Lower lobe of right lung (tissue), 2 donors: ENCODE results near the gene ZFP14. TPM values are rescaled to one million over a fixed set of nuclear protein-coding genes. Genes with fewer than 3 reads are reported as not detected.
"Not testable (repeated sequence)": the region's sequence is repeated elsewhere in the genome, so short reads cannot be mapped to it uniquely, and the experiment has no call there.

ENCODE experiments used
- ATAC-seq, 2 donors: fragments of 200-7000 bp; cut with Tn5 transposase; one replicate each; pipeline ENCODE4 v1.9.1; 2020 to 2022; ENCODE audit warnings: mild to moderate bottlenecking in 2 of 2, moderate library complexity in 2 of 2
- DNase-seq: peaks from one replicate; pipeline ENCODE4 v3.0.0-alpha.2; 2020
- H3K27ac ChIP-seq: fragments of 200-600 bp; one replicate; pipeline ENCODE4 v1.8.0; 2022
- H3K27me3 ChIP-seq: fragments of 200-600 bp; one replicate; pipeline ENCODE4 v1.8.0; 2022; ENCODE audit warnings: low read depth
- H3K36me3 ChIP-seq: fragments of 200-600 bp; one replicate; pipeline ENCODE4 v1.8.0; 2022; ENCODE audit warnings: mild to moderate bottlenecking
- H3K4me1 ChIP-seq: fragments of 200-600 bp; one replicate; pipeline ENCODE4 v1.8.0; 2022
- H3K4me3 ChIP-seq: fragments of 200-600 bp; one replicate; pipeline ENCODE4 v1.8.0; 2022; ENCODE audit warnings: mild to moderate bottlenecking
- H3K9me3 ChIP-seq: fragments of 200-600 bp; one replicate; pipeline ENCODE4 v1.8.0; 2022
- intact Hi-C: fragments of 100-400 bp; cut with DNase I; formaldehyde crosslinking; loops from one replicate; pipeline ENCODE4 v1.11.0; 2022
- total RNA-seq: library from RNA; stranded (reverse); fragmentation: NEBNext Ultra II Directional; extraction: Animal tissue kit (Norgen Biotek cat#: 25700); gene quantifications from one replicate; pipeline ENCODE4 v1.2.1, GENCODE V29; 2021
- TF ChIP-seq, protein P1 (sequence below): fragments of 200-600 bp; IDR thresholded peaks from one replicate; pipeline ENCODE4 v1.8.0; 2022; ENCODE audit warnings: antibody characterized with exemption, mild to moderate bottlenecking
- donor health status: DM: no; HTN: yes; CAD: no; lungs with severe emphysema.

The ZFP14 gene
- total RNA-seq, 1 donor from 2014 or later, result 7.7 TPM

DNA sequence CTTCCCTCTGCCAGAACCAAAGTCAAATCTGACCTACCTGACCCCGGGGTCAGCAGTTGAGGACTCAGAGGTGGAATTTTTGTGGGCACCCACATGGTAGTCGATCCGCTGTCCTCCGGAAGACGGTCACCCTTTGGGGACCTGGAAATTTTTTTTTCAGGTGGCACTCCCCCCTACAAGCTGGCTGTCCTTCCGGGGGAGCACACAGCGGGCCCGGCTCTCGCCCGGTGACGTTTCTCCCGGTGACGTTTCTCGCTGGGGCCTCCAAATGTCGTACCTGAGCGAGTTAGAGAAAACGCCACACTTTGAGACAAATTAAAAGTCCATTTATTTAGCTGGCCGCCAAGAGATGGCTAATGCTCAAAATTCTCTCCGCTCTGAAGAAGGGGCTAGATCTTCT, 48.8 kb downstream of the ZFP14 start:
- Histone ChIP-seq H3K27ac (no peak overlapping the region), H3K4me1 (peaks cover 9% of the 10 kb centered on the region), H3K36me3 (peaks cover 14% of the 10 kb centered on the region), H3K4me3 (no peak overlapping the region), H3K9me3 (peaks cover 17% of the 10 kb centered on the region), H3K27me3 (no peaks in the 10 kb centered on the region)
- DNase-seq (no peak), ATAC-seq (no peak)
- intact Hi-C loops, result no loop called here
- TF ChIP-seq, protein P1, sequence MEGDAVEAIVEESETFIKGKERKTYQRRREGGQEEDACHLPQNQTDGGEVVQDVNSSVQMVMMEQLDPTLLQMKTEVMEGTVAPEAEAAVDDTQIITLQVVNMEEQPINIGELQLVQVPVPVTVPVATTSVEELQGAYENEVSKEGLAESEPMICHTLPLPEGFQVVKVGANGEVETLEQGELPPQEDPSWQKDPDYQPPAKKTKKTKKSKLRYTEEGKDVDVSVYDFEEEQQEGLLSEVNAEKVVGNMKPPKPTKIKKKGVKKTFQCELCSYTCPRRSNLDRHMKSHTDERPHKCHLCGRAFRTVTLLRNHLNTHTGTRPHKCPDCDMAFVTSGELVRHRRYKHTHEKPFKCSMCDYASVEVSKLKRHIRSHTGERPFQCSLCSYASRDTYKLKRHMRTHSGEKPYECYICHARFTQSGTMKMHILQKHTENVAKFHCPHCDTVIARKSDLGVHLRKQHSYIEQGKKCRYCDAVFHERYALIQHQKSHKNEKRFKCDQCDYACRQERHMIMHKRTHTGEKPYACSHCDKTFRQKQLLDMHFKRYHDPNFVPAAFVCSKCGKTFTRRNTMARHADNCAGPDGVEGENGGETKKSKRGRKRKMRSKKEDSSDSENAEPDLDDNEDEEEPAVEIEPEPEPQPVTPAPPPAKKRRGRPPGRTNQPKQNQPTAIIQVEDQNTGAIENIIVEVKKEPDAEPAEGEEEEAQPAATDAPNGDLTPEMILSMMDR, result no peak

- H3K4me1 ChIP-seq, H3K27ac ChIP-seq, intact Hi-C loops, H3K4me3 ChIP-seq, DNase-seq, ATAC-seq, H3K27me3 ChIP-seq: not testable (repeated sequence)
- Histone ChIP-seq H3K36me3 (peaks cover 14% of the 10 kb centered on the region), H3K9me3 (peaks cover 11% of the 10 kb centered on the region)
These were observed 49.5 kb downstream of the ZFP14 start for GRCh38 chr19:36329534-36329933.

GRCh38 chr19:36326649-36327048, 52.4 kb downstream of the ZFP14 start:
- H3K4me3 ChIP-seq, DNase-seq, H3K27me3 ChIP-seq, H3K4me1 ChIP-seq, H3K27ac ChIP-seq, intact Hi-C loops, ATAC-seq: not testable (repeated sequence)
- Histone ChIP-seq H3K9me3 (peaks cover 15% of the 10 kb centered on the region), H3K36me3 (peaks cover 14% of the 10 kb centered on the region)

- ATAC-seq, intact Hi-C loops, H3K4me1 ChIP-seq, DNase-seq, H3K27me3 ChIP-seq, H3K4me3 ChIP-seq, H3K36me3 ChIP-seq, H3K27ac ChIP-seq, H3K9me3 ChIP-seq: not testable (repeated sequence)
These were observed 63.8 kb downstream of the ZFP14 start for GRCh38 chr19:36315164-36315563.

GRCh38 chr19:36314053-36314452, 64.9 kb downstream of the ZFP14 start:
- H3K27me3 ChIP-seq, H3K4me1 ChIP-seq, intact Hi-C loops, H3K27ac ChIP-seq, H3K36me3 ChIP-seq, H3K9me3 ChIP-seq, ATAC-seq, DNase-seq, H3K4me3 ChIP-seq: not testable (repeated sequence)

- DNase-seq, H3K36me3 ChIP-seq, ATAC-seq, H3K9me3 ChIP-seq, H3K27ac ChIP-seq, intact Hi-C loops, H3K4me1 ChIP-seq, H3K27me3 ChIP-seq, H3K4me3 ChIP-seq: not testable (repeated sequence)
These were observed 67.8 kb downstream of the ZFP14 start for GRCh38 chr19:36311098-36311760.

DNA sequence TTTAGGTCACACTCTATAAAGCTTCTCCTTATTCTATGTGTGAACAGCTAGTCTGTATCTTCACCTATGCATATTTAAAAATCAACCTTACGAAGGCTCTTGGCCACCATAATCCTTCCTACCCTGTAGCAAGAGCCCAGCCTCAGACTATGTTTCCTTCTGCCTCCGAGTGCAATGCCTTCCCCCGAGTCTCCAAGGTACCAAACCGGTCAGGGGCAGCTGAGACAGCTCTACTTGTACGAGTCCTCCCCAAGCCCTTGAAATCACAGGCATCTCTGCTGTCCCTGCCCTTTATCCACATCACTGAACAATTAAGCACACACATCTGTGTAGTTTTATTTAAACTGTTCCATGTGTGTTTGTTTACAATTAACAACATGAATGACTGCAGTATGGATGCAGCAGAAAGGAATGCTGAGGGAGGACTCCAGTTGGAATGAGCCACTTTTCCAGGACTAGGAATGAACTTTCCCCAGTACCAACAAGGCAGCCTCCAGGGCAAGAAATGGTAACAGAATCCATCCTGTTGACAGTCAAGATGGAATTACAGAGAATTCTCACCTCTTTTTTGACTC, 68.5 kb downstream of the ZFP14 start:
- ATAC-seq, H3K4me1 ChIP-seq, H3K9me3 ChIP-seq, DNase-seq, intact Hi-C loops, H3K27me3 ChIP-seq, H3K36me3 ChIP-seq, H3K27ac ChIP-seq, H3K4me3 ChIP-seq: not testable (repeated sequence)

DNA sequence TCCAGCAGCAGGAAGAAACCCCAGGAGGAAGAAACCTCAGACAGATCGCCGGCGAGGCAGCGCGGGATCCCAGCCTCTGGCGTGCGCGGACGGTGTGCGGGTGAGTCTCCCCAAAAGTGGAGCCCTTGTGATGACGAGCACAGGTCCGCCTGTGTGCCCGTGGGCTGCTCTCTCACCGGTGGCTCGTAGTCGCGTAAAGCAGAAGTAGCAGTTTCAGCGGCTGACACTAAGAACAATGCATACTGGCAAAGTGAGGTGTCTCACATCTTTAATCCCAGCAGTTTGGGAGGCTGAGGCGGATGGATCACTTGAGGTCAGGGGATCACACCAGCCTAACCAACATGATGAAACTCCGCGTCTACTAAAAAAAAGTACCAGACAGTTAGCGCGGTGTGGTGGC, 69.2 kb downstream of the ZFP14 start:
- DNase-seq, ATAC-seq, H3K9me3 ChIP-seq, intact Hi-C loops, H3K36me3 ChIP-seq, H3K4me1 ChIP-seq, H3K27me3 ChIP-seq, H3K27ac ChIP-seq: not testable (repeated sequence)
- H3K4me3 ChIP-seq, result peak overlapping the region; percentile 28

- H3K36me3 ChIP-seq, H3K4me1 ChIP-seq, ATAC-seq, H3K27me3 ChIP-seq, H3K27ac ChIP-seq, DNase-seq, intact Hi-C loops, H3K9me3 ChIP-seq: not testable (repeated sequence)
- H3K4me3 ChIP-seq, result peak overlapping the region; percentile 30
These were observed 69.7 kb downstream of the ZFP14 start for GRCh38 chr19:36309309-36309708.

GRCh38 chr19:36292317-36292716, 86.7 kb downstream of the ZFP14 start:
- H3K27me3 ChIP-seq, H3K4me3 ChIP-seq, H3K4me1 ChIP-seq, H3K9me3 ChIP-seq, DNase-seq, H3K27ac ChIP-seq, ATAC-seq, H3K36me3 ChIP-seq, intact Hi-C loops: not testable (repeated sequence)

Other genes with a start within 250 kb of the ZFP14 start
- 584 TPM for gene CAPNS1, start 239.1 kb downstream of the ZFP14 start, total RNA-seq
- 64.2 TPM for gene COX7A1, start 226.8 kb downstream of the ZFP14 start, total RNA-seq
- gene ZNF565, start 164.5 kb downstream of the ZFP14 start, total RNA-seq, result 3.7 TPM
- 37.3 TPM for gene ZNF146, start 164.1 kb downstream of the ZFP14 start, total RNA-seq
- gene ZFP82, start 39.4 kb upstream of the ZFP14 start, total RNA-seq, result 4.0 TPM
- gene ZNF566, start 110.4 kb upstream of the ZFP14 start, total RNA-seq, result 11.3 TPM
- gene ZNF260, start 149.1 kb upstream of the ZFP14 start, total RNA-seq, result 12.5 TPM
- gene ZNF529, start 194.1 kb upstream of the ZFP14 start, total RNA-seq, result 10.6 TPM
- 5.2 TPM for gene ZNF382, start 226.1 kb upstream of the ZFP14 start, total RNA-seq